Endodermal cell (in vitro differentiated cells): ENCODE data around the gene TMOD4. TPM values are rescaled to one million over a fixed set of nuclear protein-coding genes. Genes with fewer than 3 reads are reported as not detected.
A peak's percentile ranks its signal among the peaks of the same experiment; 100 is the strongest.

ENCODE experiments used
- DNase-seq: peaks from one replicate; pipeline ENCODE4 v3.0.0-alpha.2; 2017
- H3K27ac ChIP-seq: 2 replicates; pipeline ENCODE4 v1.5.1; 2013; ENCODE audit warnings: mild to moderate bottlenecking, low read depth, low read length, moderate library complexity
- H3K27me3 ChIP-seq: 2 replicates; pipeline ENCODE4 v1.6.1; 2013; ENCODE audit warnings: mild to moderate bottlenecking, low read length, moderate library complexity; ENCODE audit not compliant: insufficient read depth, control insufficient read depth, poor library complexity, severe bottlenecking
- H3K36me3 ChIP-seq: 2 replicates; pipeline ENCODE4 v1.7.0; 2013; ENCODE audit warnings: mild to moderate bottlenecking, low read length, moderate library complexity; ENCODE audit not compliant: control insufficient read depth, insufficient read depth
- H3K4me1 ChIP-seq: one replicate; pipeline ENCODE4 v1.7.0; 2013; ENCODE audit warnings: low read length; ENCODE audit not compliant: control insufficient read depth, insufficient read depth
- H3K4me3 ChIP-seq: 2 replicates; pipeline ENCODE4 v1.5.1; 2013; ENCODE audit warnings: mild to moderate bottlenecking, low read length, moderate library complexity
- H3K9ac ChIP-seq: 2 replicates; pipeline ENCODE4 v1.6.1; 2013; ENCODE audit warnings: mild to moderate bottlenecking, low read length, moderate library complexity; ENCODE audit not compliant: poor library complexity, severe bottlenecking; ENCODE audit errors: extremely low read depth
- H3K9me3 ChIP-seq: 2 replicates; pipeline ENCODE4 v1.6.1; 2013; ENCODE audit warnings: mild to moderate bottlenecking, low read length, moderate library complexity; ENCODE audit not compliant: control insufficient read depth
- H3K27ac Mint-ChIP-seq: 2 replicates; pipeline ENCODE4 v1.8.0; 2020; ENCODE audit warnings: mixed read lengths
- H3K27me3 Mint-ChIP-seq: 2 replicates; pipeline ENCODE4 v1.8.0; 2021; ENCODE audit warnings: mild to moderate bottlenecking, mixed read lengths; ENCODE audit not compliant: insufficient read depth
- H3K36me3 Mint-ChIP-seq: 2 replicates; pipeline ENCODE4 v1.8.0; 2020; ENCODE audit warnings: low read depth, mixed read lengths
- H3K4me1 Mint-ChIP-seq: 2 replicates; pipeline ENCODE4 v1.8.0; 2020; ENCODE audit warnings: mixed read lengths
- H3K4me3 Mint-ChIP-seq: 2 replicates; pipeline ENCODE4 v1.8.0; 2020; ENCODE audit warnings: mild to moderate bottlenecking, moderate library complexity, mixed read lengths
- H3K9me3 Mint-ChIP-seq: 2 replicates; pipeline ENCODE4 v1.8.0; 2020; ENCODE audit warnings: mild to moderate bottlenecking, mixed read lengths
- CTCF ChIP-seq: fragments of 200-600 bp; sonication (generic); conservative IDR thresholded peaks from 2 replicates; pipeline ENCODE4 v1.5.0; 2021; ENCODE audit warnings: antibody characterized with exemption, mild to moderate bottlenecking
- WGBS, 2 experiments: methylation state at CpG; one replicate each; pipeline versions ENCODE4 v1.1.5 to v1.1.7; 2013; ENCODE audit warnings: missing lambda C conversion rate in 2 of 2, mixed read lengths in 1 of 2; ENCODE audit not compliant: insufficient coverage in 1 of 2, insufficient read length in 1 of 2; 5-methylcytosine and 5-hydroxymethylcytosine counted together
- total RNA-seq, 2 donors: library from RNA; stranded (reverse); fragmentation: NEBNext Ultra II Directional in 1 of 2; extraction: Animal tissue kit (Norgen Biotek cat#: 25700) in 1 of 2; gene quantifications; 2 replicates in 1 of 2; 3 replicates in 1 of 2; pipeline ENCODE4 v1.2.1, GENCODE V29; 2021

The TMOD4 gene
- total RNA-seq, 2 donors from 2014 or later = 1.0 to 1.9 TPM

DNA sequence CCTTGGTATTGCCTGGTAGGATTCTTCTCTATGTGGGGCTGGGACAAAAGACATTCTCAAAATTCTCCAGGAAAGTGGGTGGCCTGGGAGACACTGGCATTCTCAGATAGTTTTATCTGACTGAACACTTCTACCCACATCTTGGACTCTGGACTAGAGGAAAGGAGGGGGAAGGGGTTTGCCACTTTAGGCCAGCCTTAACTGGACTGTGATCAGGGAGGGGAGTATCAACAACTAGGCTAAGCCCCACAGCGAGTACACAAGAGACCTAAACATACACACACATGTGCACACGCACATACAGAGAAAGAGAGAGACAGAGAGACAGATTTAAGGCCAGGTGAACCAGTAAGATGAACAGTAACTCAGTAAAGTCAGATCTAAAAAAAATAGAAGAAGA, 28.1 kb downstream of the TMOD4 start:
- peak overlapping the region; percentile 92 for H3K4me3 ChIP-seq
- H3K27ac ChIP-seq = no peak overlapping the region

DNA sequence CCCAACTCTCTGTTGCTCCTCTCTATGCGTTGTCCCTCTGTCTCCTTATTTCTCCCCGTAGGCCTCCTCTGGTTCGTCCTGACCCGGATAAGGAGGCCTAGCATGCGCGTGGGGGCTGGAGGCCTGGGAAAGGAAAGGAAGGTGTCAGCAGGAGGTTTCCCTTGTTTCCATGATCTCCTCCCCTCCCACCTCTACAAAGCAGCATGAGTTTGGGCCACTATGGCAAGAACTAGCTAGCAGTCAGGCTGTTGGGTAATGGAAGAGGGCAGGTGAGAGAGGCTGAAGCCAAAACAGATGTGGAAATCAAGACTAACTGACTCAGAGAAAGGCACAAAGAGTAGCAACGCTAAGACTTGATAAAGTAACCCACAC, 28.7 kb downstream of the TMOD4 start:
- H3K9me3 ChIP-seq = no peaks in the 10 kb centered on the region
- no peak for TF ChIP-seq CTCF
- H3K27me3 Mint-ChIP-seq = peaks cover 11% of the 10 kb centered on the region
- H3K27ac ChIP-seq = no peak overlapping the region
- peaks cover 27% of the 10 kb centered on the region for H3K4me1 Mint-ChIP-seq
- no peak for DNase-seq
- H3K27ac Mint-ChIP-seq = no peak overlapping the region
- peak overlapping the region; percentile 51 for H3K9ac ChIP-seq
- 17% methylated on average over 7 of the region's 7 CpGs; no CpG with 5 or more reads in 1 of the 2 experiments for WGBS, 2 experiments
- H3K4me3 Mint-ChIP-seq = peak overlapping the region; percentile 85
- H3K4me3 ChIP-seq = peak overlapping the region; percentile 92
- no peaks in the 10 kb centered on the region for H3K36me3 Mint-ChIP-seq
- H3K27me3 ChIP-seq = no peaks in the 10 kb centered on the region
- H3K4me1 ChIP-seq = no peaks in the 10 kb centered on the region
- peaks cover 3% of the 10 kb centered on the region for H3K36me3 ChIP-seq
- no peaks in the 10 kb centered on the region for H3K9me3 Mint-ChIP-seq

More for the DNA sequence above, 28.1 kb downstream of the TMOD4 start:
- H3K27ac Mint-ChIP-seq = no peak overlapping the region
- no peak for DNase-seq
- Histone ChIP-seq H3K4me1 (no peaks in the 10 kb centered on the region), H3K9me3 (no peaks in the 10 kb centered on the region), H3K27me3 (no peaks in the 10 kb centered on the region), H3K9ac (no peak overlapping the region), H3K36me3 (no peaks in the 10 kb centered on the region)
- WGBS, 2 experiments = 82 to 100% methylated on average over 1 to 2 of the region's 2 CpGs
- TF ChIP-seq CTCF = no peak
- no peaks in the 10 kb centered on the region for H3K36me3 Mint-ChIP-seq
- H3K4me1 Mint-ChIP-seq = peaks cover 27% of the 10 kb centered on the region
- no peak overlapping the region for H3K4me3 Mint-ChIP-seq
- H3K9me3 Mint-ChIP-seq = no peaks in the 10 kb centered on the region
- H3K27me3 Mint-ChIP-seq = peaks cover 11% of the 10 kb centered on the region

GRCh38 chr1:151146412-151147131, 29.2 kb downstream of the TMOD4 start, which contains the start of gene SEMA6C:
SEMA6C (minus strand) TSS chr1:151146631; CDS start chr1:151142621, 4,010 bp downstream.
- Mint-ChIP-seq H3K4me1 (peaks cover 27% of the 10 kb centered on the region), H3K27ac (peak within 1 kb of the TSS; percentile 91), H3K27me3 (peaks cover 11% of the 10 kb centered on the region), H3K4me3 (peak within 1 kb of the TSS; percentile 85), H3K36me3 (no peaks in the 10 kb centered on the region), H3K9me3 (no peaks in the 10 kb centered on the region)
- TF ChIP-seq CTCF = no peak
- peak; percentile 97 for DNase-seq
- Histone ChIP-seq H3K9me3 (no peaks in the 10 kb centered on the region), H3K4me1 (no peaks in the 10 kb centered on the region), H3K4me3 (peak within 1 kb of the TSS; percentile 92), H3K36me3 (peaks cover 7% of the 10 kb centered on the region), H3K9ac (peak within 1 kb of the TSS; percentile 51), H3K27ac (peak within 1 kb of the TSS; percentile 40), H3K27me3 (no peaks in the 10 kb centered on the region)
- 0 to 1% methylated on average over 36 to 61 of the region's 61 CpGs for WGBS, 2 experiments
